ENCODE results near the gene SYT12.

The SYT12 gene

DNA sequence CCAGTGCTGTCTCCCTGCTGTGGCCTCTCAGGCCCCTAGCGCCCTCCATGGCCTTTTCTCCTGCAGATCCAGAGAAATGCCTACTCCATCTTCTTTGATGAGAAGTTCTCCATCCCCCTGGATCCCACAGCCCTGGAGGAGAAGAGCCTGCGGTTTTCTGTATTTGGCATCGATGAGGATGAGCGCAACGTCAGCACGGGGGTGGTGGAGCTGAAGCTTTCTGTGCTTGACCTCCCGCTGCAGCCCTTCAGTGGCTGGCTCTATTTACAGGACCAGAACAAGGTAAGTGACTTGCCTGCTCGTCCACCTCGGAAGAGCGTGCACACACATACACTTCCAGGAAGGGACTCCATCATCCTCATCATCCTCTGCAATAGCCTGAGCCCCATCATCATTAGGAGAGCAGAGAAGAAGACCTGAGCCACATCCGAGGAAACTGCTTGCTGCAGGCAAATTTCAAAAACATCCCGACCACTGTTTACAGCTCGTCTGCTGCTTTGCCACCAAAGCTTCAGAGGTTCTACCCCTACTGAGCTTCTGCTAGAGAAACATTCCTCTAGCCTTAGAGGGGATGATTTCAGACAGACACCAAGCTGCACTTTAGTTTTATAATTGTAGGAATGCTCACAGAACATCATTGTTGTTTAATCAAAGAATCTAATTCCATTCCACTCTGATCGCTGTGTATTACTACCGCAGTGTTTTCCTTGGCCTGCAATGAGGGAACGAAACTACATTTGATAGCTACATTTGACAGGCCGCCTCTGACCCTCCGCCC lies 20.8 kb downstream of the SYT12 start:
- peaks cover 13 to 33% (median 21%) of the 10 kb centered on the region in 10 experiments for H3K4me1 ChIP-seq
- H3K4me2 ChIP-seq = peak overlapping the region in 9 of 11 experiments; percentile 18 to 91 (median 82); a peak in 11 of 22 replicates
- no peak for TF ChIP-seq Cebpa-rat (IDR thresholded peaks at IDR 0.05)
- H3K9me3 ChIP-seq (replicated peaks in 1 of 11) = no peaks in the 10 kb centered on the region
- H4K20me1 ChIP-seq = peaks cover 0 to 26% (median 0%) of the 10 kb centered on the region in 11 experiments; a peak in 5 of 22 replicates
- no peak overlapping the region for H3K4me3 ChIP-seq
- no peak overlapping the region for H3K9ac ChIP-seq
- H3K27ac ChIP-seq = no peak overlapping the region
- H3K36me3 ChIP-seq = no peaks in the 10 kb centered on the region
- peaks cover 0 to 19% (median 0%) of the 10 kb centered on the region in 11 experiments; a peak in 6 of 22 replicates for H3K27me3 ChIP-seq

DNA sequence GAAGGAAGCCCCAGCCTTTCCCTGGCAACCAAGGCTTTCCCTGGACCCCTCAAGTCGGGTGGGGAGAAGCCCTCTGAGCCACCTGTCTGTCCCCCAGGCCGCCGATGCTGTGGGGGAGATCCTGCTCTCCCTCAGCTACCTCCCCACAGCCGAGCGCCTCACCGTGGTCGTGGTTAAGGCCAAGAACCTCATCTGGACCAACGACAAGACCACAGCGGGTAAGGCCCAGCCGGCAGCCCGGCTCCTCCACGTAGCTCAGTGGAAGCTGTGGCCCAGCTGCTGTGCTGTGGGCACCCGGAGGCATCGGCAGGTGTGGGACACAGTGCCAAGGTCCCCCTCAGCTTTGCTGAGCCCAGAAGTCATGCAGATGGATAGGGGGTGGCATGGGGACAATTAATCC lies 21.6 kb downstream of the SYT12 start:
- peaks cover 15 to 40% (median 26%) of the 10 kb centered on the region in 10 experiments for H3K4me1 ChIP-seq
- H3K4me2 ChIP-seq = peak overlapping the region in 3 of 11 experiments; percentile 8 to 25 (median 23); a peak in 3 of 22 replicates
- H3K27me3 ChIP-seq = peaks cover 0 to 19% (median 0%) of the 10 kb centered on the region in 11 experiments; a peak in 6 of 22 replicates
- no peak for TF ChIP-seq Cebpa-rat (IDR thresholded peaks at IDR 0.05)
- H3K9me3 ChIP-seq (replicated peaks in 1 of 11) = no peaks in the 10 kb centered on the region
- H3K9ac ChIP-seq = no peak overlapping the region
- no peak overlapping the region for H3K4me3 ChIP-seq
- H3K27ac ChIP-seq = no peak overlapping the region
- no peaks in the 10 kb centered on the region for H3K36me3 ChIP-seq
- peaks cover 0 to 26% (median 0%) of the 10 kb centered on the region in 11 experiments; a peak in 5 of 22 replicates for H4K20me1 ChIP-seq

DNA sequence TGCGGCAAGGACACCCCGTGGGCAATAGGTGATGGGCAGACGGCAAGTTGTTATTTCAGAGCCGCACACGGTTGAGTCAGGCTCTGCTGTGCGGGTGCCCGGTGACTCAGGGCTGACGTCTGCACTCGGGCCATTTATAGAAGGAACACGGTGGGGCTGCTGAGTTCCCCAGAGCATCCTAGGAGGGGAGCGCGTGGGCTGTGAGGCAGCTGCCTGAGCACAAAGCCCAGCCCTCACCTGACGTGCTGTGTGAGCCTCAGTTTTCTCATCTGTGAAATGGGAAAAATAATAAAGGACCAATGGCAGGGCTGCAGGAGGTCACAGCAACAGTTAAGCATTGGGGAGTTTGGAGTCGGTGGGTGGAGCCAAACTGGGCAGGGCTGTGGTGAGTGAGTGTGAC lies 22.4 kb downstream of the SYT12 start:
- Histone ChIP-seq H4K20me1 (peaks cover 0 to 26% (median 0%) of the 10 kb centered on the region in 11 experiments; a peak in 5 of 22 replicates), H3K4me3 (no peak overlapping the region), H3K27me3 (peaks cover 0 to 19% (median 0%) of the 10 kb centered on the region in 11 experiments; a peak in 6 of 22 replicates), H3K4me2 (peak overlapping the region in 1 of 11 experiments; percentile 23; a peak in 3 of 22 replicates), H3K27ac (no peak overlapping the region), H3K4me1 (peaks cover 15 to 41% (median 28%) of the 10 kb centered on the region in 10 experiments), H3K9ac (no peak overlapping the region), H3K36me3 (no peaks in the 10 kb centered on the region), H3K9me3 (replicated peaks in 1 of 11) (no peaks in the 10 kb centered on the region)
- TF ChIP-seq Cebpa-rat (IDR thresholded peaks at IDR 0.05) = no peak

DNA sequence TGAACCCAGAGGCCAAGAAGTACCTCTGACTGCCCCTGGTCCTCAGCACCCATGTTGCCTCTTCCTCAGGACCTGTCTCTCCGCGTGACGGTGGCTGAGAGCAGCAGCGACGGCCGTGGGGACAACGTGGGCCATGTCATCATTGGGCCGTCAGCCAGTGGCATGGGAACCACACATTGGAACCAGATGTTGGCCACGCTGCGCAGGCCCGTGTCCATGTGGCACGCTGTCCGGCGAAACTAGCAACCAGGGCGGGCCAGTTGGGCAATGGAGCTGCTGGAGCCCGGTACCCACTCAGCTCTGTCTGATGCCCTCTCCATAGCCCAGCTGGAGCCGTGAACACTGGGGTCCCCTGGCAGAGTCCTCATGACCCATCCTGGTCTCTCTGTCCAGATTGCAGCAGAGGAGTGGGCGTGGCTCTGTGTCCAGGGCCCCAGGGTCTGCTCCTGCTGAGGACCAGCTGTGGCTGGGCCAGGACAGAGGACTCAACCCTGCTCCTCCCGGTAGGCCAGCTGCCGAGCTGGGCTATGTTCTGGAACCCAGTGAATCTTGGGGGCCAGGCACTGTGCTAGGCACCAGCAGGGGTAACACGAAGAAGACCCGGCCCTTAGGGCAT lies 25.7 kb downstream of the SYT12 start:
- TF ChIP-seq Cebpa-rat (IDR thresholded peaks at IDR 0.05) = no peak
- Histone ChIP-seq H3K27me3 (peaks cover 0 to 9% (median 0%) of the 10 kb centered on the region in 11 experiments; a peak in 5 of 22 replicates), H3K9ac (peak overlapping the region in 2 of 11 experiments; percentile 16 to 36; a peak in 2 of 22 replicates), H3K36me3 (no peaks in the 10 kb centered on the region), H3K4me2 (peak overlapping the region in 7 of 11 experiments; percentile 2 to 37 (median 12); a peak in 8 of 22 replicates), H3K9me3 (replicated peaks in 1 of 11) (no peaks in the 10 kb centered on the region), H3K4me3 (no peak overlapping the region), H3K4me1 (peaks cover under 1 to 25% (median 13%) of the 10 kb centered on the region in 10 experiments; a peak in 15 of 20 replicates), H3K27ac (peak overlapping the region in 2 of 11 experiments; percentile 18 to 35; a peak in 2 of 22 replicates), H4K20me1 (peaks cover 0 to 13% (median 0%) of the 10 kb centered on the region in 11 experiments; a peak in 5 of 22 replicates)

DNA sequence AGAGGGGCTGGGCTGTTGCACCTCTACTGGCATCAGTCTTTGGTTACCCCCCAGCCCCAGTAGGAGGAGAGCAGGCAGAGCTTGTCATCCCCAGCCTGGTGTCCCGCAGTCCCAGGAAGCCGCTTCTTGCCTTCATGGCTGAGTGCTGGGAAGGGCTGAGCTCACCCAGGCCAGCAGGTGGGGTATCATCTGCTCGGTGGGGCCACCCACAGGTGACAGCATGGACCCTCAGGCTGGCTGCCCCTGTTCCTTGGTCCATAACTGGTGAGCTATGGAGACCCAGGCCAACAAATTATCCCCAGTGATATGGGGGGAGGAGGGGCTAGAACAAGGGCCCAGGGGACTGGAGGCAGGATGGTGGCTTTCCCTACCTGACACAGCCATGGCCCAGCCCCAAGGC lies 27.2 kb downstream of the SYT12 start:
- Histone ChIP-seq H3K36me3 (no peaks in the 10 kb centered on the region), H3K4me3 (no peak overlapping the region), H3K4me2 (no peak overlapping the region), H3K9ac (no peak overlapping the region), H3K27ac (no peak overlapping the region), H4K20me1 (peaks cover 0 to 9% (median 0%) of the 10 kb centered on the region in 11 experiments; a peak in 3 of 22 replicates), H3K4me1 (peaks cover 6 to 25% (median 17%) of the 10 kb centered on the region in 10 experiments; a peak in 17 of 20 replicates), H3K27me3 (no peaks in the 10 kb centered on the region), H3K9me3 (replicated peaks in 1 of 11) (no peaks in the 10 kb centered on the region)
- no peak for TF ChIP-seq Cebpa-rat (IDR thresholded peaks at IDR 0.05)

DNA sequence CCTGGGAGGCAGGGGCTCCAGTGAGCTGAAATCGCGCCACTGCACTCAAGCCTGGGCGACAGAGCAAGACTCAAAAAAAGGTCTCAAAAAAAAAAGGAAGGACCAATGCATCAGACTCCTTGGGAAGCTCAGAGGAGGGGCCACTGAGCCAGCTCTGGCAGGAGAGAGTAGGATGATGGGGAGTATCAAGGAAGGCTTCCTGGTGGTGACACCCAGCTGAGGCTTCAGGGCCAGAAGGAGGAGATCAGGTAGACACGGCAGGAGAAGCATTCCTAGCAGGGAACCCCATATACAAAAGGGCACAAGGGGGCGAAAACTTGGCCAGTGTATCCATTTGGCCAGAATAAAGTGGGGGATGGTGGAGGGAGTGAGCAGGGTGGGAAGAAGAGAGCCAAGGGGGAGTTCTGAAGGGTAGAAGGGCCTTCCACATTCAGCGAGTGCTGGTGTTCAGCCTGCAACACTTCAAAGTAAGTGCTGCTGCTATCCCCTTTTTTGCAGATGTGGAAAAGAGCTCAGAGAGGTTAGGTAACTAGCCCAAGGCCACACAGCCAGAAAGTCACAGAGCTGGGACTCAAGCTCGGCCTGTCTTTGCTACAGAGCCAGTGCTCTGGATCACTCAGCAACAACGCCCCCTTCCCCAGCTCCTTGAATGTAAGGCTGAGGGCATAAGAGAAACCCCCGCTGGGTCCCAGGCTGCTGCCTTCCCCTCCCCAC lies 28.4 kb downstream of the SYT12 start:
- no peaks in the 10 kb centered on the region for H3K36me3 ChIP-seq
- H4K20me1 ChIP-seq = peaks cover 0 to 4% (median 0%) of the 10 kb centered on the region in 11 experiments; a peak in 2 of 22 replicates
- no peaks in the 10 kb centered on the region for H3K9me3 ChIP-seq (replicated peaks in 1 of 11)
- no peak overlapping the region for H3K9ac ChIP-seq
- H3K27ac ChIP-seq = no peak overlapping the region
- H3K4me1 ChIP-seq = peaks cover 0 to 22% (median 16%) of the 10 kb centered on the region in 10 experiments; a peak in 16 of 20 replicates
- no peak overlapping the region for H3K4me3 ChIP-seq
- H3K27me3 ChIP-seq = no peaks in the 10 kb centered on the region
- TF ChIP-seq Cebpa-rat (IDR thresholded peaks at IDR 0.05) = no peak
- H3K4me2 ChIP-seq = no peak overlapping the region

DNA sequence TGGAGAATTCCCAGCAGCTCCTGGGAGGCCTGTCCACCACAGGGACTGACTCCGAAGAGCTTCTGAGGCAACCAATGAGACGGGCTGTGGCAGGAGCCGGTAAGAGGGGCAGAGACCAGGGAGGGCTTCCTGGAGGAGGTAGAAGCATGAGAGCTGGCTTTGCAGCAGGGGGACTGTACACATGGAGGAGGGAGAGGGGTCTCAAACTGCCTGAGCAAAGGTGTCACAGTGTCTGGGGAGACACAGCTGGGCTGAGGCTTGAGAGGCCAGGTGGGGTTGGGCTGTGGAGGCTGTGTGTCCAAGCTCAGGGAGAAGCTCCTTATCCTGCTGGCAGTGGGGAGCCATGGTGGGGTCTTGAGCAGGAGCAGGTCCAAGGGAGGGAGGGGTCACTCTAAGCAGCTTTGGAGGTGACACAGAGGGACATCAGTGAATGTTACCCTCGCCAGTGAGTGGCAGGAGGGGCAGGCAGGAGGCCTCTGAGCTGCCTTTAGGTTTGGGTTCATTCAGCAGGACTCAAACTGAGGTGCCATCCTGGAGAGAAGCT lies 29.1 kb downstream of the SYT12 start:
- H3K27me3 ChIP-seq = no peaks in the 10 kb centered on the region
- H3K36me3 ChIP-seq = no peaks in the 10 kb centered on the region
- peaks cover 0 to 22% (median 16%) of the 10 kb centered on the region in 10 experiments; a peak in 16 of 20 replicates for H3K4me1 ChIP-seq
- TF ChIP-seq Cebpa-rat (IDR thresholded peaks at IDR 0.05) = no peak
- no peak overlapping the region for H3K4me2 ChIP-seq
- no peak overlapping the region for H3K9ac ChIP-seq
- H3K4me3 ChIP-seq = no peak overlapping the region
- no peaks in the 10 kb centered on the region for H4K20me1 ChIP-seq
- no peaks in the 10 kb centered on the region for H3K9me3 ChIP-seq (replicated peaks in 1 of 11)
- no peak overlapping the region for H3K27ac ChIP-seq

DNA sequence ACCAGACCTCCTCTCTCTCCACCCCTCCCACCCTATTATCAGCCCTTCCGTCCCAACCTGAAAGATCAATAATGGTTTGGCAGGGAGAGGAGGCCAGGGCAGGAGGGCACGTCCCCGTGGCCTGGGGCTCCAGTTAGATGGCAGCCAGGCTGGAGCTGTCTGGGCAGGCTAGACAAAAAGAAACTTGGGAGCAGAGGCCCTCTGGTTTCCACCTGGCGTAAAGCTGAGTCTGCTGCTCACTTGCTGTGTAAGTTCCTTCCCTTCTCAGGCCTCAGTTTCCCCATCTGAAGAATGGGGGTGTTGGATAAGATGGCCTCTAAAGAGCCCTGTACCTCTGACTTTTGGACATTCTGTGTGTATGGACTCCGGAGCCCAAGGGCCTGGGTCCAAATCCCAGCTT lies 30.0 kb downstream of the SYT12 start:
- H3K4me3 ChIP-seq = no peak overlapping the region
- no peak overlapping the region for H3K4me2 ChIP-seq
- H3K36me3 ChIP-seq = no peaks in the 10 kb centered on the region
- no peaks in the 10 kb centered on the region for H3K9me3 ChIP-seq (replicated peaks in 1 of 11)
- H3K27me3 ChIP-seq = no peaks in the 10 kb centered on the region
- no peak for TF ChIP-seq Cebpa-rat (IDR thresholded peaks at IDR 0.05)
- H3K27ac ChIP-seq = no peak overlapping the region
- H4K20me1 ChIP-seq = no peaks in the 10 kb centered on the region
- peaks cover 0 to 22% (median 16%) of the 10 kb centered on the region in 10 experiments; a peak in 16 of 20 replicates for H3K4me1 ChIP-seq
- no peak overlapping the region for H3K9ac ChIP-seq
